Glutamatergic neuron (in vitro differentiated cells): Measurements from ENCODE around the gene PPOX. TPM values are rescaled to one million over a fixed set of nuclear protein-coding genes. Genes with fewer than 3 reads are reported as not detected.

Experiments
- DNase-seq: peaks from one replicate; pipeline ENCODE4 v3.0.0; 2022
- H3K27ac Mint-ChIP-seq: one replicate; pipeline ENCODE4 v1.8.0; 2020; ENCODE audit warnings: mild to moderate bottlenecking, mixed read lengths, inconsistent platforms; ENCODE audit not compliant: unreplicated experiment
- H3K27me3 Mint-ChIP-seq: one replicate; pipeline ENCODE4 v1.8.0; 2020; ENCODE audit warnings: mild to moderate bottlenecking, moderate library complexity, mixed read lengths, inconsistent platforms; ENCODE audit not compliant: unreplicated experiment
- H3K36me3 Mint-ChIP-seq: one replicate; pipeline ENCODE4 v1.8.0; 2020; ENCODE audit warnings: mild to moderate bottlenecking, mixed read lengths, inconsistent platforms; ENCODE audit not compliant: unreplicated experiment
- H3K4me1 Mint-ChIP-seq: one replicate; pipeline ENCODE4 v1.8.0; 2020; ENCODE audit warnings: mild to moderate bottlenecking, low read depth, mixed read lengths, inconsistent platforms; ENCODE audit not compliant: unreplicated experiment
- H3K4me3 Mint-ChIP-seq: one replicate; pipeline ENCODE4 v1.8.0; 2020; ENCODE audit warnings: mild to moderate bottlenecking, mixed read lengths, inconsistent platforms; ENCODE audit not compliant: unreplicated experiment
- H3K9me3 Mint-ChIP-seq: one replicate; pipeline ENCODE4 v1.8.0; 2020; ENCODE audit warnings: mild to moderate bottlenecking, moderate library complexity, mixed read lengths, inconsistent platforms; ENCODE audit not compliant: unreplicated experiment
- CTCF ChIP-seq: fragments of 200-600 bp; sonication (generic); IDR thresholded peaks from one replicate; pipeline ENCODE4 v1.5.0; 2021; ENCODE audit not compliant: partially characterized antibody, unreplicated experiment
- long read RNA-seq: library from polyadenylated mRNA; unstranded; transcript quantifications from one replicate; pipeline ENCODE4 v2.0.0, GENCODE V29; 2020; ENCODE audit not compliant: unreplicated experiment
- total RNA-seq: library from RNA; stranded (reverse); fragmentation: NEBNext Ultra II Directional; extraction: Animal tissue kit (Norgen Biotek cat#: 25700); gene quantifications from one replicate; pipeline ENCODE4 v1.2.1, GENCODE V29; 2021; ENCODE audit not compliant: unreplicated experiment

The PPOX gene
- total RNA-seq: 53.2 TPM
- long read RNA-seq, partial matches to known transcripts: 9 of 34 reads
- long read RNA-seq, other reads (novel, unspliced or antisense): 18 of 34 reads

GRCh38 chr1:161165742-161166668 is at the start of gene PPOX:
TSS of gene PPOX (plus strand) at chr1:161166426. CDS start at chr1:161166848, 422 bp downstream.
- TF ChIP-seq CTCF: peak; percentile 43

GRCh38 chr1:161117759-161118581 is 48.3 kb upstream of the PPOX start, which contains the start of the genes NIT1 and PFDN2:
TSS of gene NIT1 (plus strand) at chr1:161118105. CDS start at chr1:161118177, 72 bp downstream.
TSS of gene PFDN2 (minus strand) at chr1:161118037. CDS start at chr1:161118026, 11 bp downstream.
- Mint-ChIP-seq H3K27me3 (peaks cover 2% of the 10 kb centered on the region), H3K9me3 (no peaks in the 10 kb centered on the region), H3K27ac (peak within 1 kb of the TSS; percentile 55), H3K4me3 (peak within 1 kb of the TSS; percentile 92), H3K4me1 (peaks cover 3% of the 10 kb centered on the region), H3K36me3 (no peaks in the 10 kb centered on the region)
- no peak for TF ChIP-seq CTCF
- DNase-seq: peak; percentile 91

More at GRCh38 chr1:161165742-161166668, at the start of gene PPOX:
- peaks cover 10% of the 10 kb centered on the region for H3K27me3 Mint-ChIP-seq
- H3K9me3 Mint-ChIP-seq: peaks cover 8% of the 10 kb centered on the region
- peak; percentile 92 for DNase-seq
- no peaks in the 10 kb centered on the region for H3K36me3 Mint-ChIP-seq
- peak within 1 kb of the TSS; percentile 94 for H3K27ac Mint-ChIP-seq
- H3K4me3 Mint-ChIP-seq: peak within 1 kb of the TSS; percentile 90
- H3K4me1 Mint-ChIP-seq: peaks cover 13% of the 10 kb centered on the region

- Mint-ChIP-seq H3K4me1 (peaks cover 3% of the 10 kb centered on the region), H3K4me3 (peak overlapping the region; percentile 92), H3K27ac (peak overlapping the region; percentile 6), H3K27me3 (peaks cover 2% of the 10 kb centered on the region), H3K9me3 (no peaks in the 10 kb centered on the region), H3K36me3 (no peaks in the 10 kb centered on the region)
- no peak for DNase-seq
- no peak for TF ChIP-seq CTCF
Measured at GRCh38 chr1:161119092-161119903, 46.9 kb upstream of the PPOX start.

GRCh38 chr1:161121042-161121650 is 45.1 kb upstream of the PPOX start:
- Mint-ChIP-seq H3K27ac (no peak overlapping the region), H3K36me3 (no peaks in the 10 kb centered on the region), H3K4me1 (peaks cover 3% of the 10 kb centered on the region)

More at GRCh38 chr1:161121042-161121650, 45.1 kb upstream of the PPOX start:
- no peak for TF ChIP-seq CTCF
- Mint-ChIP-seq H3K4me3 (no peak overlapping the region), H3K9me3 (peaks cover 4% of the 10 kb centered on the region), H3K27me3 (peaks cover 2% of the 10 kb centered on the region)
- no peak for DNase-seq
